Measurements from ENCODE around the gene ANKRD13C. TPM values are rescaled to one million over a fixed set of nuclear protein-coding genes. Genes with fewer than 3 reads are reported as not detected.

ANKRD13C gene
- total and polyA plus RNA-seq, 9 donors: 12.9 to 26.6 (median 17.4) TPM

DNA sequence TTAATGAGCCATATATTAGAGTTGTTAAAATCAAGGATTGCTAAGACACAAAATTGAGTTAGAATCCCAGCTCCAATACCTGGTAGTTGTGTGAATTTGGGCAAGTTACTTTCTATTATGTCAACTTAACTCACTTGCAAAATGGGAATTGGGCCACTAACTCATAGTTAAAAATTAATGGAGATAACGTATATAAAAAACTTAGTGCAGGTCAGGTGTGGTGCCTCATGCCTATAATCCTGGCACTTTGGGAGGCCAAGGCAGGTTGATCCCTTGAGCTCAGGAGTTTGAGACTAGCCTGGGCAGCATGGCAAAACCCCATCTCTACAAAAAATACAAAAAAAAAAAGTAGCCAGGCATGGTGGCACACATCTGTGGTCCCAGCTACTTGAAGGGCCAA lies 75.8 kb downstream of the ANKRD13C start:
- no peak overlapping the region for H3K27ac ChIP-seq (ENCODE audit: low read length)

GRCh38 chr1:70277875-70278274 lies 76.6 kb downstream of the ANKRD13C start:
- H3K9me3 ChIP-seq (replicated peaks; ENCODE audit: control insufficient read depth, low read depth, low read length): no peaks in the 10 kb centered on the region
- no peak for DNase-seq
- 73% methylated on average over 3 of the region's 5 CpGs for WGBS (ENCODE audit: insufficient coverage)
- peaks cover 8% of the 10 kb centered on the region for H3K36me3 ChIP-seq (ENCODE audit: control insufficient read depth, insufficient read depth, low read length)
- no peak overlapping the region for H3K27ac ChIP-seq (ENCODE audit: low read length)
- no peaks in the 10 kb centered on the region for H3K4me1 ChIP-seq (ENCODE audit: control insufficient read depth, insufficient read depth, low read length)
- H3K27me3 ChIP-seq (ENCODE audit: control insufficient read depth, insufficient read depth, low read length): no peaks in the 10 kb centered on the region
- H3K4me3 ChIP-seq (ENCODE audit: low read length): no peak overlapping the region

More for the DNA sequence above, 75.8 kb downstream of the ANKRD13C start:
- WGBS (ENCODE audit: insufficient coverage): no CpG with 5 or more reads among the region's 1 CpG
- no peaks in the 10 kb centered on the region for H3K27me3 ChIP-seq (ENCODE audit: control insufficient read depth, insufficient read depth, low read length)
- H3K36me3 ChIP-seq (ENCODE audit: control insufficient read depth, insufficient read depth, low read length): peaks cover 7% of the 10 kb centered on the region
- H3K4me1 ChIP-seq (ENCODE audit: control insufficient read depth, insufficient read depth, low read length): no peaks in the 10 kb centered on the region
- no peak overlapping the region for H3K4me3 ChIP-seq (ENCODE audit: low read length)
- no peaks in the 10 kb centered on the region for H3K9me3 ChIP-seq (replicated peaks; ENCODE audit: control insufficient read depth, low read depth, low read length)
- no peak for DNase-seq

DNA sequence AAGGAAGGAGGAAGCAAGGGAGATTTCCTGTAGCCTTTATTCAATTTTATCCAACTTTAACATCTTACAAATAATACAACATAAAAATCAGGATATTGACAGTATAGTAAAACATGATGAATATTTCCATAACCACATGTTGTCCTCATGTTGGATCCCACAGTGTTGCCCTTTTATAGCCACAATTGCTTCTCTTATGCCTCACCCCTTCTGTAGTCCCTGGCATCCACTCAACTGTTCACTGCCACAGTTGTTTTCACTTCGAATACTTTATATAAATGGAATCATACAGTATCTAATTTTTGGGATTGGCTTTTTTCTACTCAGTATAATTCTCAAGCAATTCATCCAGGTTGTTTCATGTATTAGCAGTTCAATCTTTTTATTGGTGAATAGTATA lies 88.6 kb downstream of the ANKRD13C start:
- no peak overlapping the region for H3K4me3 ChIP-seq (ENCODE audit: low read length)
- no CpG with 5 or more reads among the region's 1 CpG for WGBS (ENCODE audit: insufficient coverage)

DNA sequence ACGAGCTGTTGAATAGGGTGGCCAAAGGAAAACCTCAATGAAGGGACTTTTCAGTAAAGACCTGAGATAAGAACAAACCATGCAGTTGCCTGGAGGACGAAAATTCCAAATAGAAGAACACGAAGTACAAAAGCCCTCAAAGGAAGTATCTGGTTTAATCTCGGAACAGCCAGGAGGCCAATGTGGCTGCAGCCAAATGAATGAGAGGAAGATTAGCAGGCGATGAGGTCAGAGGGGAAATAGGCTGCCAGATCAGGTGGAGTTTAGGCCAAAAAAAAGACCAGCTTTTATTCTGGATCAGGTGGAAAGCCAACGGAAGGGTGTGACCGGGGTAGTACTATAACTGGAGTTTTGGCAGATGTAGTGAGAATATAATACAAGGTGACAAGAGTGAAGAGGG lies 89.7 kb downstream of the ANKRD13C start:
- Histone ChIP-seq H3K4me1 (ENCODE audit: control insufficient read depth, insufficient read depth, low read length) (no peaks in the 10 kb centered on the region), H3K27ac (ENCODE audit: low read length) (no peak overlapping the region), H3K27me3 (ENCODE audit: control insufficient read depth, insufficient read depth, low read length) (no peaks in the 10 kb centered on the region), H3K9me3 (replicated peaks; ENCODE audit: control insufficient read depth, low read depth, low read length) (peaks cover 8% of the 10 kb centered on the region), H3K36me3 (ENCODE audit: control insufficient read depth, insufficient read depth, low read length) (peaks cover 15% of the 10 kb centered on the region), H3K4me3 (ENCODE audit: low read length) (no peak overlapping the region)
- WGBS (ENCODE audit: insufficient coverage): 88% methylated on average over 7 of the region's 7 CpGs
- no peak for DNase-seq

More for the DNA sequence above, 88.6 kb downstream of the ANKRD13C start:
- DNase-seq: no peak
- Histone ChIP-seq H3K9me3 (replicated peaks; ENCODE audit: control insufficient read depth, low read depth, low read length) (peaks cover 8% of the 10 kb centered on the region), H3K4me1 (ENCODE audit: control insufficient read depth, insufficient read depth, low read length) (no peaks in the 10 kb centered on the region), H3K27ac (ENCODE audit: low read length) (no peak overlapping the region), H3K27me3 (ENCODE audit: control insufficient read depth, insufficient read depth, low read length) (no peaks in the 10 kb centered on the region), H3K36me3 (ENCODE audit: control insufficient read depth, insufficient read depth, low read length) (peaks cover 18% of the 10 kb centered on the region)

- H3K27me3 ChIP-seq (ENCODE audit: control insufficient read depth, insufficient read depth, low read length): no peaks in the 10 kb centered on the region
These were observed 97.9 kb downstream of the ANKRD13C start for GRCh38 chr1:70256664-70257063.

GRCh38 chr1:70248729-70249128 lies 105.8 kb downstream of the ANKRD13C start:
- no peaks in the 10 kb centered on the region for H3K4me1 ChIP-seq (ENCODE audit: control insufficient read depth, insufficient read depth, low read length)
- DNase-seq: no peak
- H3K36me3 ChIP-seq (ENCODE audit: control insufficient read depth, insufficient read depth, low read length): peaks cover 24% of the 10 kb centered on the region
- H3K4me3 ChIP-seq (ENCODE audit: low read length): no peak overlapping the region
- 82% methylated on average over 3 of the region's 4 CpGs for WGBS (ENCODE audit: insufficient coverage)
- no peaks in the 10 kb centered on the region for H3K9me3 ChIP-seq (replicated peaks; ENCODE audit: control insufficient read depth, low read depth, low read length)
- no peak overlapping the region for H3K27ac ChIP-seq (ENCODE audit: low read length)
- no peaks in the 10 kb centered on the region for H3K27me3 ChIP-seq (ENCODE audit: control insufficient read depth, insufficient read depth, low read length)

More at GRCh38 chr1:70256664-70257063, 97.9 kb downstream of the ANKRD13C start:
- DNase-seq: no peak
- no peak overlapping the region for H3K27ac ChIP-seq (ENCODE audit: low read length)
- peaks cover 4% of the 10 kb centered on the region for H3K36me3 ChIP-seq (ENCODE audit: control insufficient read depth, insufficient read depth, low read length)
- H3K4me1 ChIP-seq (ENCODE audit: control insufficient read depth, insufficient read depth, low read length): no peaks in the 10 kb centered on the region
- no CpG with 5 or more reads among the region's 1 CpG for WGBS (ENCODE audit: insufficient coverage)
- no peaks in the 10 kb centered on the region for H3K9me3 ChIP-seq (replicated peaks; ENCODE audit: control insufficient read depth, low read depth, low read length)
- no peak overlapping the region for H3K4me3 ChIP-seq (ENCODE audit: low read length)

DNA sequence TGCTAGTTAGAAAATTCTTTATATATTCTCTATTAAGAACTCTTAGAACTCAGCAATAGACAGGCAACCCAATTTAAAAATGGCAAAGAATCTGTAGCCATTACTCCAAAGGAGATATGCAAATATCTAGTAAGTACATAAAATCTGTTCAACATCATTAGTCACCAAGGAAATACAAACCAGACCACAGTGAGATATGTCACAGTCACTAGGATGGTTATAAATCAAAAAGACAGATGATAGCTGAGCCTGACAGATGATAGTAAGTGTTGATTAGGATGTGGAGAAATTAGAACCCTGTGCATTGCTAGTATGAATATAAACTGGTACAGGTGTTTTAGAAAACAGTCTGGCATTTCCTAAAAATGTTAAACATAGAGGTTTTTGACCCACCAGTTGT lies 106.8 kb downstream of the ANKRD13C start:
- H3K9me3 ChIP-seq (replicated peaks; ENCODE audit: control insufficient read depth, low read depth, low read length): no peaks in the 10 kb centered on the region
- DNase-seq: no peak
- H3K4me1 ChIP-seq (ENCODE audit: control insufficient read depth, insufficient read depth, low read length): no peaks in the 10 kb centered on the region
- no peak overlapping the region for H3K4me3 ChIP-seq (ENCODE audit: low read length)
- no peaks in the 10 kb centered on the region for H3K27me3 ChIP-seq (ENCODE audit: control insufficient read depth, insufficient read depth, low read length)
- H3K27ac ChIP-seq (ENCODE audit: low read length): no peak overlapping the region
- H3K36me3 ChIP-seq (ENCODE audit: control insufficient read depth, insufficient read depth, low read length): peaks cover 23% of the 10 kb centered on the region

DNA sequence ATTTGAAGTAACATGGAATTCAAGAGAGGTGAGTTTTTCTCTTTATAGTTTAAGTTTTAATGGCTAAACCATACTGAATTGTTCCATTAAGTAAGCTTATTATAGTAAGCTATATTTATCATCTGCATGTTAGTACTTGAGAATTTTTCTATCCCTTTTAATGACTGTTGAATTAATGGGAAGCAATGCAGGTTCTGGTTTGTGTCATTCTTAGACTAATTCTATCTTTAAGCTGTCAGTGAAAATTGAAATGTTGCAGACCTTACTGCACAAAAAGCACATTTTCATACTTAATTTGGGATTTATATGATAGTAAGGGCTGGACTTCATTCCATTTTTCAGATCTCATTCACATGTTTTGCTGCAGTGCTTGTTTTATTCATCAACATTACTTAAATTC lies 107.4 kb downstream of the ANKRD13C start:
- no peaks in the 10 kb centered on the region for H3K4me1 ChIP-seq (ENCODE audit: control insufficient read depth, insufficient read depth, low read length)
- no peak overlapping the region for H3K4me3 ChIP-seq (ENCODE audit: low read length)
- no peak overlapping the region for H3K27ac ChIP-seq (ENCODE audit: low read length)
- DNase-seq: no peak
- H3K27me3 ChIP-seq (ENCODE audit: control insufficient read depth, insufficient read depth, low read length): no peaks in the 10 kb centered on the region
- H3K36me3 ChIP-seq (ENCODE audit: control insufficient read depth, insufficient read depth, low read length): peaks cover 23% of the 10 kb centered on the region
- H3K9me3 ChIP-seq (replicated peaks; ENCODE audit: control insufficient read depth, low read depth, low read length): no peaks in the 10 kb centered on the region

DNA sequence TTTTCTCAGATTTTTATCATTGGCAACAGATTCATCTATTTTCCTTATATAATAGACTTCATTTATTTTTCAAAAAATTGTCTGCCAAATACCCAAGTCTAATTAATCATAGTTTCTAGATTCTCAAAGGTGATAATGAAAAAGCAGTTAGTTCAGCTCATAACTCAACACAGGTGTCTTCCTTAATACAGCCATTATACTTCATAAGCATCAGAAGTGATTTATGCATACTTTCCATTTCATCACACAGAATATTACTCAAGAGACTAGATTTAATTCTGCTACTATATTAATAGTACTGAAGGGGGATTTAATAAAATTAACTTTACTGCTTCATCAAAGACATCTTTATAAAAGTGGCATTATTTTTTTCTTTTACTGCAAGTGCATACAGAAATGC lies 114.6 kb downstream of the ANKRD13C start:
- no peak overlapping the region for H3K27ac ChIP-seq (ENCODE audit: low read length)
- H3K9me3 ChIP-seq (replicated peaks; ENCODE audit: control insufficient read depth, low read depth, low read length): no peaks in the 10 kb centered on the region
- no peaks in the 10 kb centered on the region for H3K27me3 ChIP-seq (ENCODE audit: control insufficient read depth, insufficient read depth, low read length)
- H3K4me3 ChIP-seq (ENCODE audit: low read length): no peak overlapping the region
- no peaks in the 10 kb centered on the region for H3K4me1 ChIP-seq (ENCODE audit: control insufficient read depth, insufficient read depth, low read length)
- H3K36me3 ChIP-seq (ENCODE audit: control insufficient read depth, insufficient read depth, low read length): peaks cover 33% of the 10 kb centered on the region
- no peak for DNase-seq

DNA sequence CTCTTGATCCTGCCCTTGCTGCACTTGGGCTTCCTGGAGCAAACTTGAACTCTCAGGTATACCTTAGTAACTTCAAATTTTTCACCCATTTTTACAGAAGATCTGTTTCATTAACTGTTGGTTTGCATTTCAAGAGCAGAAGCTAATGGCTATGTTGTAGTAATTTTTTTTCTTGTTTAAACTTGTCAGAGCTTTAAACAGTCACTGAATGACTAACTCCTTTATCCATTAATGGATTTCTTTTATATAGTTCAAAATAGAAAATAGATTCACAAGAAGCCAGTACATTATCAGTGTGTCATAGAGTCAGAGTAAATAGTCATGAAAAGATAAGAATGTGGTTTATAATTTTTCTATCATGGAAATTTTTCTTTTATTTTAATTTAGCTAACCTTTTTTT lies 119.8 kb downstream of the ANKRD13C start:
- Histone ChIP-seq H3K27me3 (ENCODE audit: control insufficient read depth, insufficient read depth, low read length) (no peaks in the 10 kb centered on the region), H3K36me3 (ENCODE audit: control insufficient read depth, insufficient read depth, low read length) (peaks cover 29% of the 10 kb centered on the region), H3K27ac (ENCODE audit: low read length) (no peak overlapping the region), H3K9me3 (replicated peaks; ENCODE audit: control insufficient read depth, low read depth, low read length) (no peaks in the 10 kb centered on the region), H3K4me1 (ENCODE audit: control insufficient read depth, insufficient read depth, low read length) (no peaks in the 10 kb centered on the region), H3K4me3 (ENCODE audit: low read length) (no peak overlapping the region)
- no peak for DNase-seq

GRCh38 chr1:70231475-70231874 lies 123.0 kb downstream of the ANKRD13C start:
- Histone ChIP-seq H3K4me3 (ENCODE audit: low read length) (no peak overlapping the region), H3K36me3 (ENCODE audit: control insufficient read depth, insufficient read depth, low read length) (peaks cover 29% of the 10 kb centered on the region), H3K4me1 (ENCODE audit: control insufficient read depth, insufficient read depth, low read length) (no peaks in the 10 kb centered on the region), H3K9me3 (replicated peaks; ENCODE audit: control insufficient read depth, low read depth, low read length) (no peaks in the 10 kb centered on the region), H3K27ac (ENCODE audit: low read length) (no peak overlapping the region), H3K27me3 (ENCODE audit: control insufficient read depth, insufficient read depth, low read length) (no peaks in the 10 kb centered on the region)
- DNase-seq: no peak
- 90% methylated on average over 2 of the region's 4 CpGs for WGBS (ENCODE audit: insufficient coverage)
